ENCODE measurements around the gene SGCD.

SGCD gene

GRCh38 chr5:156363861-156364260, 36.9 kb downstream of the SGCD start:
- DNase-seq: no peak

DNA sequence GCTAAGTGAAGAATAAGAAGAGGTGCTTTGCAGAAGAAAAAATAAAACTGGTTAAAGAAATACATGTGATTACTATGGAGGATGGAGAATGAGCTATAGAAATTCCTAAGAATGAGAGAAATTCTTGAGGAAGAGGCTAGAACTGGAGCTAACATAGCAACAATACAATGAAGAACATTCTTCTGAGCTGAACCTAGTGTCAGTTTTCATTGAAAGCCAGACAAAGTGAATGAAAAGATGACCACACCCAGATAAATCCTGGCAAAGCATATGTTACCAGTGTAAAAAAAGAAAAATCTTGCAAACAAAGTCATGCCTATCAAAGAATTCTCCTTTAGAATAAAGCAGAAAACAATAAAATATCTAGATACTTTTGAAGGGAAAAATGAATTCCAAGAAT, 39.6 kb downstream of the SGCD start:
- no peak for DNase-seq

DNA sequence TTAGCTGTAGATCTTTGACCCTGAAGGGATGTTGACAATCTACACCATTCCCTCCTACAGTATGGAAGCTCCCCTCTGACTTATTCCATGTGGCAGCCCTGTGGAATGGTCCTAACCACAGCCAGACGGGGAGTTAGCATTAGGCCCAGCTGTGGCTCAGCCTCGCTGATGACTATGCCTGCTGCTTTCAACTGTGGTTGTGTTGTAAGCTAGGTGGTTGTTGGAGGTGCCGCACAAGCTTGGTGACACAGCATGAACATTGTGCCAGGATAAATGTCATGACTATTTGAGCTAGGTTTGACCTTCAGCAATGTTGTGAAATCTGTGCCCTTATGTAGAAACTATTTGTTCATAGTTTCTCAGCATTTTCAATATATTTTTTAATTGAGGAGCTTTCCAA, 40.6 kb downstream of the SGCD start:
- DNase-seq: no peak

DNA sequence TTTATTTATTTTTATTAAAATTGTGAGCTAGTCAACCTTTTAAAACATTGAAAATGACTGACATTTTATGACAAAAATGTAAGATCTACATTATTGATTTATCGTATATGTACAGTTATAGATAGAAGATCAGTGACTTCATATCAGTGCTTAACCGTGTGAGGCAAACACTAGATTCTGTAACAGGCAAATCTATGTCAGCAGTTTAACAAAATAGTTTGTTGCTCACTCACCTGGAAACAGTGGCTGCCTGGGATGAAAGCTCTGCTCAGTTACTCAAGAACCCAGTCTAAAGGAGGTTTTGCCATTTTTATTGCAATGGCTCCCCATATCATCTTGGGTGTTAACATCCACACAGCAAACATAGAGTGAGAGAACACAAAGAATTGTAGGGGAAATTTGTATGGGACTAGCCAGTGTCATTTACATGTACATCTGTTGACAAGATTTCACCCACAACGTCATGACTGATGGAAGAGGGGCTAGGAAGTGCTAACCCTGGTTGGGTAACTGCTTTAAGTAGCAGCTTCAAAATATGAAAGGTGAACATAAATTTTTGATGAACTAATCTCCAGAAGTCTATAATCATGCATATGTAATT, 49.0 kb downstream of the SGCD start:
- DNase-seq: no peak

GRCh38 chr5:156376751-156377150, 49.8 kb downstream of the SGCD start:
- DNase-seq: no peak

GRCh38 chr5:156378159-156378558, 51.2 kb downstream of the SGCD start:
- no peak for DNase-seq

DNA sequence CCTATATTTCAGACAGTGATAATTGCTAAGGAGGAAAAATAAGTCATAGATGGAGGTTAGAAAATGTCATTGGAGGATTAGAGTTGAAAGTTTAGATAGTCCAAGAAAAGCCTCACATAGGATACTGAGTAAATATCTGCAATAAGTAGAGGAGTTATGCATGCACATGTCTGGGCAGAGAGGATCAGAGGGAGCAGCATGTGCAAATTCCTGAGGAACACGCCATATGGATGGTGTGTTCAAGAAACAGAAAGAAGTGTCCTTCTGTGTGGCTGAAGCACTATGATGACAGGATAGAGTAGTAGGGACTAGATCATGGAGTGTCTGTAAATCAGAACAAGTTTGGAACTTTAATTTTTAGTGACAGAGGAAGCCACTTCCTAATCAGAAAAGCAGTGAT, 52.2 kb downstream of the SGCD start:
- DNase-seq: no peak

DNA sequence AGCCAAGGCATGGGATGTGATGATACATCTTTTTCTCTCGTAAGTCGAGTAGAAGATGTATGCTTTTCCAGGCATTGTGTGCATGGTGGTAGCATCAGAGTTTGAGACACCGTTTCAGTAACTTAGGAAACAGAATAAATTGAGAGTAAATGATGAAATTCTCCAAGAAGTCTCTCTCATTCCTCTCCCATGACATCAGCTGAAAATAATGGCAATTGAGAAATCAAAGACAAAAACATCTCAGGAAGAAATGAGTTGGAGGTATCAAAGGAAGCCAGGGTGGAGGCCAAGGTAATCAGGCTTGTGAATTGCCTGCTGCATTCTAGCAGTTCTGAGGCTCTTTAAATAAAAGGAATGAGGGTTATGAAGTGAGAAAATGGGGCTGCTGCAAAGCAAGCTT, 53.9 kb downstream of the SGCD start:
- DNase-seq: no peak

GRCh38 chr5:156383510-156384265, 56.7 kb downstream of the SGCD start:
- no peak for DNase-seq

GRCh38 chr5:156385416-156385815, 58.5 kb downstream of the SGCD start:
- DNase-seq: no peak

GRCh38 chr5:156386976-156387375, 60.0 kb downstream of the SGCD start:
- no peak for DNase-seq

- DNase-seq: no peak
Observed at GRCh38 chr5:156387391-156387790, 60.4 kb downstream of the SGCD start.

DNA sequence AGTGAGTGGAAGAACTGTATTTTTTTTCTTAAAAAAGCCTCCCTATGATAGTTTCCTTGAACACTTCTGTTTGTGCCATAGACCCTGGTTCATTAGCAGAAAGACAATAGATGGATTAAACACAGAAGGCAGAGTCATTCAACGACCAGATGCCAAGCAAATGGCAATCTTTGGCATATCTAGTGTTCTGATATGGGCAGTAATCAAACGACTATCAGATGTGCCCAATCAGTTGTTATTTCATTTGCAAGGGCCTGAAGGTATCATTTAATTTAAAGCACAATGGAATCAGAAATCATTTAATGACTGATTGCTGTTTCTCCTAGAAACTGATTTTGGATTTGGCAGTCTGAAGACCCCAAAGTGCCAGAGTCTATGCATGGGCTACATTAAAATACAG, 61.3 kb downstream of the SGCD start:
- no peak for DNase-seq

DNA sequence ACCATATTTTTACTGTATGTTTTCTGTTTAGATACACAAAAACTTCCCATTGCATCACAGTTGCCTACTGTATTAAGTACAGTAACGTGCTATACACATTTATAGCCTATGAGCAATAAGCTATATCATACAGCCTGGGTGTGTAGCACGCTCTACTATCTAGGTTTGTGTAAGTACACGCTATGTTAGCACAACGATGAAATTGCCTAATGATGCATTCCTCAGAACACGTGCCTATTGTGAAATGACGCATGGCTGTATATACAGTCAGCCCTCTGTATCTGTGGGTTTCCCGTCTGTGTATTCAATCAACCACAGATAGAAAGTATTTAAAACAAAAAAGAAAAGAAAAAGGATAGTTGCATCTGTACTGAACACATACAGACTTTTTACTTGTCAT, 64.2 kb downstream of the SGCD start:
- DNase-seq: no peak

DNA sequence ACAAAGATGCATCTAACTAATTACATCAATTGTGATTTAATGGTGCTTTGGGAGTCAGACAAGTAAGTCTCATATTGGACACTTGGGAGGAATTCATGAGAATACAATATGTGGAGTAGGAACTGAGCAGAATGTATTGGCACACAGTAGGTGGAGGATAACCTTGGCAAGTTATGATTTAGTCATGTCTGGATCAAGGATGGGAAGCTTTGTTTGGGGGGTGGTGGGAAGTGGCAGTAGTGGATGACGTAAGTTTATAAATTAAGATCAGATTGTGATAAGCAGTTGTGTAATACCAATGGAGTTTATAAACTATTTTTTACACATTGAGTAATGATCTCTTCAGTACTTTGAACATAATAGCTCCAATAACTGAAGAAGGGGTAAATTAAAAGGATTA, 67.0 kb downstream of the SGCD start:
- no peak for DNase-seq

DNA sequence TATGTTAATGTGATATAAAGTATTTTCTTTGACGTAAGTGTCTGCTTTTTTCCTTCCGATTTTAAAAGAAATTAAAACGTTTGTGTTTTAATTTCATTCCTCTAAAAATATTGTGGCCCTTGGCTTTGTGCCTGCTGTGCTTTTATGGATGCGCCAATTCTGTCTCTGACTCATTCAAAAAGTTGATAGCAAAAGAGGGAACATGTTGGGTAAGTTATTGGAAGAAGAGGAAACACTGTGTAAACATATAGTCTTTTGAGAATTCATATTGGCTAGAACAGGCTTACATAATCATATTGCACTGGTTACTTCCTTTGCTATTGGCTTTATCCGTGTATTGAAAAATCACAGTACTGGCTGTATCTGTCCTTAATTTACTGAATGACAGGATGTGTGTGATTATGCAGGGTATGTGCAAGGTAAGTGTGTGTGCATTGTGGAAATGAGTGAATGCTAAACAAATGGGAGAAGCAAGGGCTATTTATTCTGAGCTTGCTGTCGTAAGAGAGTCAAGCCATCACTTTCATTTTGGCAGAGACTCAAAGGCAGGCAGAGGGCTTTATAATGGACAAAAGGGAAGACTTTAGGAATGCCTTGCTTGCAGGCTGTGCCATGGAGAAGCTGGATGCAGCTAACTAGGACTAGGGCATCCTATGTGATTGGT, 67.8 kb downstream of the SGCD start:
- peak; percentile 8 to 44 for DNase-seq

DNA sequence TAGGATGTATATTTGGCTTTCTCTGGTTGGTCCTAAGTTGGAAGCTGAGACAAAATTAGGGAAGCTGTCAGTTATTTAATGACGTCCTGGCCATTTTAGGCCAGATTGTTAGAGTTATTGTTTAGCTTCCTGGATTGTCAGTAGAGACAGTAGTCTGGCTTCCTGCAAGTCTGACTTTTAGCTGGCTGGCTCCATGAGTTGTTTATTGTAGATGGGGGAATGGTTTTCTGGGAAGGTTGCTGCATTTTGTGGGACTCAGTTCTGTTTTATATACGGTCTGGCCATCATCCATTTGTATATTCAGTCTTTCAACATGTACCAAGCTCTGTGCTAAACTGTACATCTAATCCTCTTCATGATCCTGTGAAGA, 68.3 kb downstream of the SGCD start:
- no peak for DNase-seq

GRCh38 chr5:156396063-156396829, 69.3 kb downstream of the SGCD start:
- DNase-seq: no peak

DNA sequence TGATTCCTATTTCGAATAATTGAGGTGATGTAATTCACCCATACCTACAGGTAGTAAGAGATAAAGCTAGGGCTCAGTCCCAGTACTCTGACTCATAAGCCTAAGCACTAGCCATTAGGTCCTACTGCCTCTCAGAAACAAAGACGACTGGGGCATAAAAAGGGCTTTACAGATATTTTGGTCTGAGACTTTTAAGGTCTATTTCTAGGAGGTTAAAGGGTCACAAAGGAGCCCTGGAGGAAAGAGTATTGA, 69.8 kb downstream of the SGCD start:
- DNase-seq: no peak

- no peak for DNase-seq
Observed at GRCh38 chr5:156399323-156399722, 72.4 kb downstream of the SGCD start.

DNA sequence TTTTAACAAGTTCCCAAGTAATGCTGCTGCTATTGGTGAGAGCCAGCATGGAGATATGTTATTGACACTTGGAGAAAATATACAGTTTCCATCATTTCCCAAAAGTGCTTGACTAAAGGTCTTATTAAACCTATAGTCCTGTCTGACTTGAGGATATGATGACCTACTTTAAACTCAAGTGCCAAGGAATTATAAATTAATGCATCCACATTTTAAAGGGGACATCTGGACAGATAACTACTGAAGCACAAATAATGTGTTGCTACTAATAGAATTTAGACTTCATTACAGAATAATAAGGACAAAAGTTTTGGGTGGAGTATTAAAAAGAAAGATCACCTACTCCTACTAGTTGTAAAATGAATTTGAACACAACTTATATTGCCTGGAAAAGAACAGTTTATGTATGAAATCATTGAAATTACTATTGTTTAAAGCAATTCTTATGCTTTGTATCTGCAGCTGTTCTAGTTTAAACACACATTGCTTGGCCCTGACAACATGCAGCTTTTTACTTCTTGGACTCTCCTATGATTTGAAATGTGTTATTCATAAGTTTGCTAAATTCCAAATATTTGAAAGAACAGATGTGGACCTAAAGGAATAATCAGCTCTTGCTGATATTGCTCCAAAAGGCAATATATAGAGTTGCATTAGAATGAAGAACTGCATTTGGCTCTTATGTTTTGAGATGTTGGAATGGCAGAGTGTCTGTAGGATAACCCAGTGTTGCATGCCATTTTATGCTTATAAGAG, 73.4 kb downstream of the SGCD start:
- DNase-seq: no peak

DNA sequence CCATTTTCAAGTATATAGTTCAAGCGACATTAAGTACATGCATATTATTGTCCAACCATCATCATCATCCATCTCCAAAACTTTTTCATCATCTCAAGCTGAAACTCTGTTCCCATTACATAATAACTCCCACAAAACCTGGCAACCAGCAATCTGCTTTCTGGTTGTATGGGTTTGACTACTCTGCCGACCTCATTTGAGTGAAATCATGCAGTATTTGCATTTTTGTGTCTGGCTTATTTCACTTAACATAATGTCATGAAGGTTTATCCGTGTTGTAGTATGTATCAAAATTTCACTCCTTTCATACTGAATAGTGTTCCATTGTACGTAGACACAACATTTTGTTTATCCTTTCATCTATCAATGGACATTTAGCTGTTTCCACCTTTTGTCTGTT, 74.8 kb downstream of the SGCD start:
- no peak for DNase-seq

- peak in 1 of 2 donors; percentile 23 for DNase-seq
Observed at GRCh38 chr5:156402387-156402921, 75.5 kb downstream of the SGCD start.

Measured in hippocampal formation (tissue), 2 donors.